ENCODE results near the gene THAP5. TPM values are rescaled to one million over a fixed set of nuclear protein-coding genes. Genes with fewer than 3 reads are reported as not detected.

Gene THAP5
- total RNA-seq, 2 experiments from 2014 or later = 23.5 to 33.8 TPM

DNA sequence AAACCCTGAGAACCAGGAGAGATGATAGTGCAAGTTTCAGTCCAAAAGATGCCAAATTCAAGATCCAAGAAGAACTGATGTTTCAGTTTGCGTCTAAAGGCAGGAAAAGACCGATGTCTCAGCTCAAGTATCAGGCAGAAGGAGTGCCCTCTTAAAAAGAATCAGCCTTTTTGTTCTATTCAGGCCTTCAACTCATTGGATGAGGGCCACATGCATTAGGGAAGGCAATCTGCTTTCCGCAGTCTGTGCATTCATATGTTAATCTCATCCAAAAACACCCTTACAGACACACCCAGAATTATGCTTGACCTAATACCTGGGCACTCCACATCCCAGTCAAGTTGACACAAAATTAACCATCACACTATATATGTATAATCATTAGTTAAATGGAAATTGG lies 45.4 kb upstream of the THAP5 start:
- intact Hi-C loops (cut with micrococcal nuclease; ENCODE audit: unreplicated experiment) = no loop called here
- H3K27ac ChIP-seq (ENCODE audit: low read depth, low read length, poor library complexity, severe bottlenecking) = no peak overlapping the region
- no peaks in the 10 kb centered on the region for H4K20me1 ChIP-seq (ENCODE audit: insufficient read depth, low read length)
- H3K9me2 ChIP-seq (ENCODE audit: insufficient read depth, low read length) = no peaks in the 10 kb centered on the region
- no peak overlapping the region for H2AFZ ChIP-seq (ENCODE audit: low read length)
- no peak for DNase-seq (ENCODE audit: low spot score)
- no peak overlapping the region for H3K4me2 ChIP-seq (ENCODE audit: low read length)
- H3K9me3 ChIP-seq (ENCODE audit: low read length) = no peaks in the 10 kb centered on the region
- no peaks in the 10 kb centered on the region for H3K36me3 ChIP-seq (ENCODE audit: insufficient read depth, low read length)
- ChIA-PET POLR2A (interaction anchor here (1.1 kb wide), 1 partner anchor 10 kb away, joined by 4 read pairs; no protein-coding TSS in a partner anchor), CTCF (ENCODE audit: unreplicated experiment) (no interaction called here)
- H3K79me2 ChIP-seq (ENCODE audit: insufficient read depth, low read depth, low read length) = no peaks in the 10 kb centered on the region
- BruUV-seq (replicated peaks) = no TSS peak
- no peaks in the 10 kb centered on the region for H3K4me1 ChIP-seq (ENCODE audit: insufficient read depth, low read length, poor library complexity, severe bottlenecking)
- H3K4me3 ChIP-seq (ENCODE audit: low read depth, low read length, poor library complexity, severe bottlenecking) = no peak overlapping the region
- TF ChIP-seq EZH2phosphoT487 (IDR thresholded peaks at IDR 0.05; ENCODE audit: borderline replicate concordance, low read depth, low read length) = no peak
- TF ChIP-seq, protein P1, sequence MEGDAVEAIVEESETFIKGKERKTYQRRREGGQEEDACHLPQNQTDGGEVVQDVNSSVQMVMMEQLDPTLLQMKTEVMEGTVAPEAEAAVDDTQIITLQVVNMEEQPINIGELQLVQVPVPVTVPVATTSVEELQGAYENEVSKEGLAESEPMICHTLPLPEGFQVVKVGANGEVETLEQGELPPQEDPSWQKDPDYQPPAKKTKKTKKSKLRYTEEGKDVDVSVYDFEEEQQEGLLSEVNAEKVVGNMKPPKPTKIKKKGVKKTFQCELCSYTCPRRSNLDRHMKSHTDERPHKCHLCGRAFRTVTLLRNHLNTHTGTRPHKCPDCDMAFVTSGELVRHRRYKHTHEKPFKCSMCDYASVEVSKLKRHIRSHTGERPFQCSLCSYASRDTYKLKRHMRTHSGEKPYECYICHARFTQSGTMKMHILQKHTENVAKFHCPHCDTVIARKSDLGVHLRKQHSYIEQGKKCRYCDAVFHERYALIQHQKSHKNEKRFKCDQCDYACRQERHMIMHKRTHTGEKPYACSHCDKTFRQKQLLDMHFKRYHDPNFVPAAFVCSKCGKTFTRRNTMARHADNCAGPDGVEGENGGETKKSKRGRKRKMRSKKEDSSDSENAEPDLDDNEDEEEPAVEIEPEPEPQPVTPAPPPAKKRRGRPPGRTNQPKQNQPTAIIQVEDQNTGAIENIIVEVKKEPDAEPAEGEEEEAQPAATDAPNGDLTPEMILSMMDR (conservative IDR thresholded peaks at IDR 0.05; ENCODE audit: low read length) = no peak

DNA sequence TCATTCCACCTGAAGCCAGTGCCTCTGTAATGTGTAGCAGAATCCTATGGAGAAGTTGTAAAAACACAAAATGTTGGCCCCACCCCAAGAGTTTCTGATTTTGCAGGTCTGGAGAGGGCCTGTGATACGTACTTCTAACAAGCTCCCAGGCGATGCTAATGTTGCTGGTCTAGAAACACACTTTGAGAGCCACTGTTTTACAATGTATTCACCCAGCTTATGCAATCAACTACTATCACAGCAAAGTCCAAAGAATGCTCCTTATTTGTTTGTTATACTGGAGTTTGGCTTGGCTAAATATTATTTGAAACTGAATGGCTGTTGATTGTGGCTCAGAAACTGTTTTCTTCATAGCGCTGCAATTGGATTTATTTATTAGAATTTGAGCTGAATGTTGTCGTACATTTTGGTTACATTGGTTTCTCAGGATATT lies 44.5 kb upstream of the THAP5 start:
- ChIA-PET CTCF (ENCODE audit: unreplicated experiment) (no interaction called here), POLR2A (no interaction called here)
- Histone ChIP-seq H3K4me3 (ENCODE audit: low read depth, low read length, poor library complexity, severe bottlenecking) (no peak overlapping the region), H3K36me3 (ENCODE audit: insufficient read depth, low read length) (no peaks in the 10 kb centered on the region), H3K4me1 (ENCODE audit: insufficient read depth, low read length, poor library complexity, severe bottlenecking) (no peaks in the 10 kb centered on the region), H3K9me2 (ENCODE audit: insufficient read depth, low read length) (no peaks in the 10 kb centered on the region), H3K9me3 (ENCODE audit: low read length) (no peaks in the 10 kb centered on the region), H3K79me2 (ENCODE audit: insufficient read depth, low read depth, low read length) (no peaks in the 10 kb centered on the region), H4K20me1 (ENCODE audit: insufficient read depth, low read length) (no peaks in the 10 kb centered on the region), H3K4me2 (ENCODE audit: low read length) (no peak overlapping the region), H2AFZ (ENCODE audit: low read length) (no peak overlapping the region), H3K27ac (ENCODE audit: low read depth, low read length, poor library complexity, severe bottlenecking) (no peak overlapping the region)
- DNase-seq (ENCODE audit: low spot score) = no peak
- BruUV-seq (replicated peaks) = no TSS peak
- no peak for TF ChIP-seq EZH2phosphoT487 (IDR thresholded peaks at IDR 0.05; ENCODE audit: borderline replicate concordance, low read depth, low read length)
- TF ChIP-seq, protein P1 (conservative IDR thresholded peaks at IDR 0.05; ENCODE audit: low read length) = no peak
- intact Hi-C loops (cut with micrococcal nuclease; ENCODE audit: unreplicated experiment) = no loop called here

DNA sequence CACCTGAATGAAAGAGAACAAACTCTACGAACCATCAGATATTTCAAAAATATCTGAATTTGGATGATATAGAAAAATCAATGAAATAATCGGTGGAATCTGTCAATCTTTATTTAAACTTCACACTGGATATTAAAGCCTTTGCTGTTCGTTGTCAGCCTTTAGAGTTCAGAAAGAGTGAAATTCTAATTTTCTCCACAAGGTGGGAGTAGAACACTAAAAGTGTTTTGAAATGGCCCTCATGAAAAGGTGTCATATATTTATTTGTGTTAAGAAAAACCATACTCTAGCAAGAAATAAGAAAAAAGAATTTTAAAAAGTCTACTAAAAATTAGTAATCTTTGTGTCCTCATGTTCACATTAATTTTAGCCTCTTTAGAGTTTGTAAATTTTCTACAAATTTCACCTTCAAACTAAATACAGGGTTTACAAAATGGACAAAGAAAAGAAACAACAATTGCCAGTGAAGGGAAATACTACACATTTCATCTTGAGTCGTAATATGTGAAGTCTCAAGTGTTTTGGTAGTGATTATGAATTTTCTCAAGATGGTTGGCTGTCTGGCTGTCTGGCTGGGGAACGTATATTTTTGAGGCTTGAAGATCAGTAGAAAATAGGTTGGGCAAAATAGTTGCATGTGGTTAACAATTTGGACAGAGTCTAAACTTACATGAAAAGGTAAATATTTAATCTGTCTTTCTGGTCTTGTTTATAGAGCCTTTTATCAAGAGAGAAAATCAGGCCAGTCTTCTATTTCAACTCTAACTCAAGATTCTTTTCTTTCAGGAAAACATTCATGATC lies 43.8 kb upstream of the THAP5 start:
- no peak for TF ChIP-seq EZH2phosphoT487 (IDR thresholded peaks at IDR 0.05; ENCODE audit: borderline replicate concordance, low read depth, low read length)
- TF ChIP-seq, protein P1 (conservative IDR thresholded peaks at IDR 0.05; ENCODE audit: low read length) = peak; percentile 89
- no peaks in the 10 kb centered on the region for H3K79me2 ChIP-seq (ENCODE audit: insufficient read depth, low read depth, low read length)
- H3K9me2 ChIP-seq (ENCODE audit: insufficient read depth, low read length) = no peaks in the 10 kb centered on the region
- DNase-seq (ENCODE audit: low spot score) = peak; percentile 60
- CTCF ChIA-PET (ENCODE audit: unreplicated experiment) = no interaction called here
- H3K4me2 ChIP-seq (ENCODE audit: low read length) = no peak overlapping the region
- POLR2A ChIA-PET = no interaction called here
- BruUV-seq (replicated peaks) = no TSS peak
- H4K20me1 ChIP-seq (ENCODE audit: insufficient read depth, low read length) = no peaks in the 10 kb centered on the region
- no peak overlapping the region for H3K27ac ChIP-seq (ENCODE audit: low read depth, low read length, poor library complexity, severe bottlenecking)
- intact Hi-C loops (cut with micrococcal nuclease; ENCODE audit: unreplicated experiment) = no loop called here
- no peaks in the 10 kb centered on the region for H3K9me3 ChIP-seq (ENCODE audit: low read length)
- no peaks in the 10 kb centered on the region for H3K36me3 ChIP-seq (ENCODE audit: insufficient read depth, low read length)
- H3K4me3 ChIP-seq (ENCODE audit: low read depth, low read length, poor library complexity, severe bottlenecking) = no peak overlapping the region
- 0 out of 2 replicates have a peak overlapping the region, but pooled peaks have one; percentile 21 for H2AFZ ChIP-seq (ENCODE audit: low read length)
- no peaks in the 10 kb centered on the region for H3K4me1 ChIP-seq (ENCODE audit: insufficient read depth, low read length, poor library complexity, severe bottlenecking)
